Astrocyte of the hippocampus (primary cell): Measurements from ENCODE around the gene COL27A1.

ENCODE experiments used
- DNase-seq: peaks from one replicate; pipeline ENCODE4 v3.0.0; 2011; ENCODE audit warnings: low read depth, low spot score

The COL27A1 gene

DNA sequence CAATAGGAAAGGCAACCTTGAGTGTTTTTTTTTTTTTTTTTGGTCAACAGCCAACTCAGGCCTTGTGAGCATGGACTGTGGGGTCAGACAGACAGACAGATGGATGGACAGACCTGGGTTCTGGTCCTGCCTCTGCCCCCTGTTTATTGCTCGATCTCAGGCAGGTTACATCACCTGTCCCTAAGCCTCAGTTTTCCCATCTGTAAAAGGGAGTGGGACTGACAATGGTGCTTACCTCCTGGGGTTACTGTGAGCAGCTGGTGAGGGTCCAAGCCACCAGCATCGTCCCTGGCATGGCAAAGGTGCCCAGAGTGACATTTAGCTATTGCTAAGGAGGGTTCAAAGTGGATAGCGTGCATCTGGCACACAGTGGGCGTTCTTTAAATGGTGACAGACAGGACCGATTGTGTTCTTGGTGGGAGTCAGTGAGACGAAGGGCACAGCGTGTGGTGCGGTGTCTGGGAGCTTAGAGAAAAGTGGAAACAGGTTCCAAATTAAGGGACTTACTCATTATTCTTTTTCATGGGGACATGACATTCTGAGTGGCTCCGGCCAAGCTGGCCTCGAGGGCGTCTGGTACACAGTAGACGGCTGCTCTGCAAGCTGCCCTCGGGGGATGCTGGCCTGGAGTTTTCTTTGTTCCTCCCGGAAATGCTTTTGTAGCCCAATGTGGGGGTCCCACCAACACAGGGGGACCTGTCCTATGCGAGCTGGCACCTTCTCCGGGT is 72.1 kb downstream of the COL27A1 start:
- DNase-seq: no peak

DNA sequence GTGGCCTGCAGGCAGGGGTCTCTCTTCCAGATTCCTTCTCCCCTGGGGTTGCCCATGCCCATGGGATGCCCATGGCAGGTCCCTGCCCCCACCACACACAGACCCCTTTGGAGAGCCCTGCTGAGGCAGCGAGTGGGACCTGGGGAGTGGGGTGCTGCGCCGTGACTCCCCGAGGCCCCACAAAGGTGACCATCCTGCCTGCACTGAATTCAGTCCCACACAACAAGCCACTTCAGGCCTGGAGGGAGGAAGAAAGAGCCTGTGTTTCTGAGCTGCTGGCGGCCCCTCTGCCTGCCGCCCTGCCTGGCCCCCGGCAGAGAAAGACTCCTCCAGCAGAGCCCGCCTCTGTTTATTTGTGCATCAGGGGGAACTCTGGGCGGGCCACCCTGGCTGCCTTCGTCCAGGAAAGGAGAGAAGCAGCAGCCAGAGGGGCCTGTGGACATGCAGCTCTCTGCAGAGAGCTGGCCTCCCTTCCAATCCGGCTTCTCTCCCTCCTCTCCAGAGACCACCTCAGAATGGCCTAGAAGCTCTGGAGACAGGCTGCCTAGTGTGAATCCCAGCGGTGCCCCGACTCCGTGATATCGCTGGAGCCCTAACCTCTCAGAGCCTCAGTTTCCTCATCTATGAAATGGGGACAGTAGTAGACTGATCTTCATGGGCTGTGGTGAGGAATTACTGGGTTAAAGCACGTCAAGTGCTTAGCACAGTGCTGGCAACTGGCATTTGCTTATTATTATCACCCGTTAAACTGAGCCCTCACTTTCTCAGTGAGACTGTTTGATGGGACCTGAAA is 72.9 kb downstream of the COL27A1 start:
- no peak for DNase-seq

DNA sequence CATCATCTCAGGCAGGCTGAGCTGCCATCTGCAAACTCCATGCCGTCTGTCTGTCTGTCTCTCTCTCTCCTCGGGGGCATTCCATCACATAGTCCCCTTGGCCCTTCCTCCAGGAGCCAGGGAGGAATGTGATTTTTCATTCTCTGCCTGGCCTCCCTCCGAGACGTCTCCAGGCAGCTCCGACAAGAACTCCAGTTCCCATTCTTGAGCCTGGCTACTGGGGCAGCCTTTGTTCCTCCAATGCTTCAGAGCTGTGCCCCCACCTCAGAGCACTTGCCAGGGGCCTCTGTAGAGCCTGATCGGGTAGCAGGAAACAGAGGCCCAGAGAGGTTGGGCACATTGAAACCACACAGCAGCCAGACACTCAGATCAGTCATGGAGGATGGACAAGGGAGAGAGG is 74.0 kb downstream of the COL27A1 start:
- peak; percentile 52 for DNase-seq

DNA sequence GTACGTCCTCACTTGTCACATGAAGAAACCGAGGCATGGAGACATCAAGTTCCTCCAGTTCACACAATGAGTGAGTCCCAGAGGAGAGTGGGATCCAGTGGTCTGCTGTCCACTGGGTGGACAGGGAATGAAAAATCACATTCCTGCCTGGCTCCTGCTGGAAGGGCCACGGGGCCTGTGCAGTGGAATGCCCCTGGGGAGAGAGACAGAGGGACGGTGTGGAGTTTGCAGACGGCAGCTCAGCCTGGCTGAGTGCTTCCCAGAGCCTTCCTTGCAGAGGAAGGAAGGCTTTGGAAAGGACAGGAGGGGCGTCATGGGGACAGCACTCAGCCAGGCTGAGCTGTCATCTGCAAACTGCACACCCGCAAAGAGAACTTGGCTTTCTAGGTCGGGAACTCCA is 74.7 kb downstream of the COL27A1 start:
- no peak for DNase-seq

DNA sequence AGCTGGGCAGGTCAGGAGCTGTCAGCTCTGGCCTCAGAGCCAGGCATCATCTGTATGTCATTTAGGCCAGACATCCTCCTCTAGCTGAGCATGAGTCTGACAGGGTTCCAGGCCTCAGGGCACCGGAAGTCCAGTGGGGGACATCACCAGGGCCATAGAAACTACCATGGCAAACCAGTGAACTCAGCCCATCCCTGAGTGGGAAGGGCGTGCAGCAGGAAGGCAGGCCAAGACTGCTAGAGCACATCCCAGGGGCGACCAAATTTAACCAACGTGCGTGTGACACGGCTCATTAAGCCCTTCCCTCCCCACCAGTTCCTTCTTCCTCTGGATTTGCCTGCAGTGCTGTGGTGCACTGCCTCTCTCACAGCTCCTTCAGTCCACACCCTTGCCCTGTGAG is 75.9 kb downstream of the COL27A1 start:
- no peak for DNase-seq

DNA sequence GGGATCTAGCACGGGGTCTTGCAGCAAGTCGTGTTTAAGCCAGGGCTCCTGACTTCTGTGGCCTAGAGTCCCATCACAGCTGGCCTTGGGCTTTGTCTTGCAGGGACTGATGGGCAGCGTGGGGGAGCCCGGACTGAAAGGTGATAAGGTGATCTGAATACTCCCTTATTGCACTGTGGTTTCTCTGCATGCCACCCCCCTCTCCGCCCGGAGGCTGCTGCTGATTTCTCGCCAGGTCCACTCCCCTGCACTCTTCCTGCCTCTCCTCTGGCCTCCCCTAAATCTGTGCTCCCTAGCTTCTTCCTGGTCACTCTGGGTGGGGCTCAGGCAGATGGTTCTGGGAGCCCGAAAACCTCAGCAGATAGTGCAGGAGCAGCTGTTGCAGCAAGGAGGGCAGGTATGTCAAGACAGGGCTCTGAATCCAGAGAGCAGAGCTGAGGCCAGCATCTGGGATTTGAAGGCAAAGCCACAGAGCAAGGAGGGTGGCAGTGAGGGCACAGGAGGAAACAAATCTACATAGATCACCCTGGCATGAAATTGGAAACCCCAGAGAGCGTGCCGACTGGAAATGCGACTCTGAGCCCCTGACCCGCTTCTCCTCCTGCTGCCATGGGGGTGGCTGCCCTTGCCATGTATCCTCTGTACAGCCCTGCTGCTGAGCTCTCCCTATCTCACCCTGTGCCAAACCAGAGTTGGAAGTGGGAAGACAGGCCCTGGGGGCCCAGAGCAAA is 76.5 kb downstream of the COL27A1 start:
- DNase-seq: no peak

DNA sequence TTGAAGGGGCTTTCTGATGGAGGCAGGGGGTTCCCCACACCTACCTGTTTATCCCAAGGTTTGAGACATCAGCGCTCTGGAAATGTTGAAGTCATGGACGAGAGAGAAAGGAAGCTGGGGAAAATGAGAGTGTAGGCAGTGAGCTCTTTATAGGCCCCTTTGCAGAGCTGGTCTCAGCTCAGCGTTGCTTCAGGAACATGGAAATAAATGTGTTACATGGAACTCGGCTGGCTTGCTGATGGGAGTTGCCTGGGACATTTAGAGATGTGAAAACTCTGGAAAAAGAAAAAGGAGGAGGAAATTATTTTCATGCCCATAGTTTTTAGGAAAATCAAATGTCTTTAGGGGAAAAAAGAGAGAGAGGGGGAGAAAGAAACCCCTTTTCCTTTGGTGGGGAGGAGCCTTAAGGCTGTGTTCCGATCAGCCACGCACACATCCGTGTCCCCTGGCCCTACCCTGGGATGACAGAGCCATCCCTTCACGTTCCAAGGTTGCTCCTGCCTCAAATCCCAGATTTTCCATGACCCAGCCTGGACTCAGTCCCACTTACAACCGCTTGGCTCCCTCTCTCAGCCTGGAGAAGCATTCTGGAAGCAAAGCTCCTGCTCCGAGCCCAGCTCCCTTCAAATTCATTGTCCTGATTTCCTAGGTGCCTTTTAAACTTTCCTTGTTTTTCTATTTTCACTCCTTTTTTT is 78.3 kb downstream of the COL27A1 start:
- no peak for DNase-seq

DNA sequence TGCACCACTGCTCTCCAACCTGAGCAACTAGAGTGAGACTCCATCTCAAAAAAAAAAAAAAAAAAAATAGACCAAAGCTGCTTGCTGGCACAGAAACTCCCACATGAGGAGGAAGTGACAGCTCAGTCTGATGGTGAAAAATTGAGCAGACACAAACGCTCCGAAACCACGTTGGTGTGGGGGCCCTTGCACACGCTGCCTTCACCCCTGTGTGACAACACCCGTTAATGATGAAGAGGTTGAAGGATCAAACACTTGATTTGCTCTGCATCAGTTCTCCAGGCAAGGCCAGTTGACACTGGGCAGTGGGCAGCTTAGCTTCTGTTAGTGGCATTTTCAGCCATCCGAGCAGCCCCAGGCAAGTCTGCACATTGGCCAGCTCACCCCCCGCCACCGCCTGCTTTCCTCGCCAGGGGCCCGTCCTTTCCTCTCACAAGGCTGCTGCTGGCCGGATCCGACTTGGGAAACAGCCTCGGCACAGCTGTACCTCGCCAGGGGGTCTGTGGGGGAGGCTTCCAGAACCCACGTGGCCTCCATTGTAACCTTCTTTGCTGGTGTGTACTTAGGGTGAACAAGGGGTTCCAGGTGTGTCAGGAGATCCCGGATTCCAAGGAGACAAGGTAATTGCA is 79.8 kb downstream of the COL27A1 start:
- no peak for DNase-seq

DNA sequence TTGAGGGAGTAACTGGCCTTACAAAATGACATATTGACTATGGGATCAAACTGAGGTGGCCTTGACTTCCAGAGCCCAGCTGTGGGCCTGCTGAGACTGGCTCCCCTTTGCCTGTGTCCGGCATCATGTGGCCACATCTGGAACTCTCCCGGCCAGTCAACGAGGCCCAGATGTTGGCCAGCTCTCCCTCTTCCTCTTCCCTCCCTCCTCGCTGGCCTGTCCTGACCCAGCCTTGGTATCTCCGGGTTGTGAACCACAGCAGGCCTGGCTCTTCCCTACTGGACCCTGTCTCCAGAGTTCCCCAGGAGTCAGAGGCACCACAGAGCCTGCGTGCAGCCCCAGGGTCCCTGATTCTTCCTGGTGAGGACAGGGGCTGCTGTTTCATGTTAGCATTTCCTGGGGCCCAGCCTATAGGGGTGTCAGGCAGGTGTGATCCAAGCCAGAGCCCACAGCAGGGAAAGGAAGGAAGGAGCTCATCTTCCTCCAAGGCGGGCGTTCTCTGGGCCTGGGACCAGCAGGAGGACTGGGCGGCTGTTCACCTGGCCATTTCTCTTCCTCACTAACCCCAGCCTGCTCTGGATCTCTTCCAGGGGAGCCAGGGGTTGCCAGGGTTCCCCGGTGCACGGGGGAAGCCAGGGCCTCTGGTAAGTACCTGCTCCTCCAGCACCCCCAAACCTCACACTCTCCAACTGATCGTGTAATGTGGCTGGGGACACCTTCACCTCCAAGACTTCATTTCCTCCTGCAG is 81.2 kb downstream of the COL27A1 start:
- no peak for DNase-seq

DNA sequence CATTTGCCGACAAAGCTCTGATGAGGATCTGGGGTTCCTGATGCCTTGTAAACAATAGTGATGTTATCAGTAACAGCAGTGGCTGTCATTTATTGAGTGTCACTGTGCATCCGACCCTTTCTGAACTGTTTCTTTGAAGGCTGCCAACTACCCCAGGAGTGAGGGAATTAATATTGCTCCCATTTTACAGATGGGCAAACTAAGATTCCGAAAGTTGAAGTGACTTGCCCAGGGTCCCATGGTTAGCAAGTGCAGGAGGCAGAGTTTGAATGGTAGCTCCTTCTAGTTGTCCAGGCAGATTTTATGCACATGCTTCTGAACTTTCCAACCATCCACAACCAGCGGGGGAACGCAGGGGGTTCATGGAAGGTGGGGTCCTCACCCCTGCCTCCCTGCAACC is 81.9 kb downstream of the COL27A1 start:
- DNase-seq: no peak

DNA sequence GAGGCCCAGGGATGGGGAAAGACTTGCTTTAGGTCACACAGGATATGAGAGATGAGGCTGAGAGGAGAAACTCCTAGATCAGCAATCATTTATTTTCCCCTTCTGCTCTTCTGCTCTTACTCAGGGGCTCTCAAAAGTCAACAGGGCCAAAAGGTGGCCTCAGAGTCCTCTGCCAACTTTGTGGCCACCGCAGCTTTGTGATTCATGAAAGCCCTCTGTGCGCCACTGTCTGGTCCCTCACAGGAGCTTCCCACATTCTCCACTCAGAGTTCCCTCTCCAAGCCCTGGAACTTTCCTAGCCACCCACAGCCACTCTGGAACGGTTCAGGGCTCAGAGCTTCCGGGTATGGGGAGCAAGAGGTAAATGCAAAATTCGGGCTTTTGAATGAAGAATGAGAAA is 82.4 kb downstream of the COL27A1 start:
- DNase-seq: no peak

DNA sequence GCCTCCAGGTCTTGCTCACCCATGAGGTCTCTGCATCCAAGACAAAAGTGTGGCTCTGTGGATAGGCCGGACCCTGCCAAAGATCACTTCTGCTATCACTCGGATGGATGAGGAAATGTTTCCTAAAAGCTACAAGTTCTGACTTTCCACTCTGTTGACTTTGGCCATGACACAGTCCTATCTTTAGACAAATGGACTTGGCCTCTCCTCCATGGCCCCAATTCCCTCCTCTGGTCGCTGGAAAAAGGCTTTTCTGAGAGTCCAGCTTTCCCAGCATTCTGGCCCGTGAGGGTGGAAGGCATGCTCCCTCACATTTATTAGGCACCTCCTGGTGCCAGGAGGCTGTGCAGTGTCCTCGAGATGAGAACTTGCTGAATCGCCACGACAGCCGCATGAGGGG is 83.1 kb downstream of the COL27A1 start:
- no peak for DNase-seq

DNA sequence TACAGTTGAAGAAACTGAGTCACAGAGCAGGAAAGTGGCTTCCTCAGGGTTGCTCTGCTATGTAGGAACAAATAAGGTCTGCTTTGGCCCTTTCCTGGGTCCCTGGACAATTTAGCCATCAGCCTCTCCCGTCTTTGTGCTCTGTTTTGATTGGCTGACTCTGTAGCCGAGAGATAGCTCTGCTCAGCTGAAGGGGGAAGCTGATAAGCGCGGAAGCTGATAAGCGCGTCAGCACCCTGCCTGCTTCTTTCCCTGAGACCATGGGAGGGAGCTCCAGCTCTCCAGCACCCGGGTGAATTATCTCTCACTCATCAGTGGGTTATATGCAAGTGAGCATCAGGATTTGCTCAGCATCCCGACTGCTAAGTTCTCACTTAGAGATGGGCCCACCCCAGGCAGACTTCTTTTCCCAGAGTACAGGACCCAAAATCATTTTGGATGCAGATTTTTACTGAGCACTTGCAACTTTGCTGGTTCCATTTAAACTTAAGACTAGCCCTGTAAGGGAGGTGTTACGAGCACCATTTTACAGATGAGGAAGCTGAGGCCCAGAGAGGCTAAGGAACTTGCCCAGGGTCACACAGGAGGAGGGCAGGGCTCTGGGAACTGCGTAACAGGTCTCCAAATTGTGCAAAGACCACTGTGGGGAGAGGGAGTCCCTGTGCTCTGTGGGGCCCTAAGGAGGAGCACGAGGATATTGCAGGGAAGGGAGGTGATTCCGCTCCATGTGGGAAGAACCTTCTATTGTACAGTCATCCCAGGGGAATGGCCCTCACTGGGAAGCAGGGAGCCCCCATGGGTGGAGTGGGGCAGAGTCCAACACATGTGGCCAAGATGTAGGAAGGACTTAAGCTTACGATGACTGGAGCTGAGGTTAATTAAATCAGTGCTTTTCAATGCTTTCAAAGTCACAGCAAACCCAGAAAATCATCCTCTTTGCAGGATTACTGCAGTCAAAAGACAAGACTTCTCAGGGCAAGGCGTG is 83.8 kb downstream of the COL27A1 start:
- DNase-seq: peak; percentile 47

DNA sequence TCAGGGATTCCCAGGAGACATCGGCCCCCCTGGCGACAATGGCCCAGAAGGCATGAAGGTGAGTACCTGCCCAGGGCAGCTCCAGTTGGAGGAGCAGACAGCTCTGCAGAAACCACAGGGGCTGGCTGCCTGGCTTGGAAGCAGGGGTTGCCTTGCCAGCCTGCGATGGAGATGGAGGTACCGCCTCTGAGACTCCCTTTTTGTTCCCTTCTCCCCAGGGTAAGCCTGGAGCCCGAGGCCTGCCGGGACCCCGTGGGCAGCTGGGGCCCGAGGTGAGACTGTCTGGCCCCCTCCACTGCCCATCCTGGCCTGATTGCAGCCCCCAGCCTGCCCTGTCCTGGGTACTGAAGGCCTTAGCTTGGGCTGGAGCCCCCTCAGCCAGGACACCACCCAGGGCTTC is 84.9 kb downstream of the COL27A1 start:
- DNase-seq: no peak

DNA sequence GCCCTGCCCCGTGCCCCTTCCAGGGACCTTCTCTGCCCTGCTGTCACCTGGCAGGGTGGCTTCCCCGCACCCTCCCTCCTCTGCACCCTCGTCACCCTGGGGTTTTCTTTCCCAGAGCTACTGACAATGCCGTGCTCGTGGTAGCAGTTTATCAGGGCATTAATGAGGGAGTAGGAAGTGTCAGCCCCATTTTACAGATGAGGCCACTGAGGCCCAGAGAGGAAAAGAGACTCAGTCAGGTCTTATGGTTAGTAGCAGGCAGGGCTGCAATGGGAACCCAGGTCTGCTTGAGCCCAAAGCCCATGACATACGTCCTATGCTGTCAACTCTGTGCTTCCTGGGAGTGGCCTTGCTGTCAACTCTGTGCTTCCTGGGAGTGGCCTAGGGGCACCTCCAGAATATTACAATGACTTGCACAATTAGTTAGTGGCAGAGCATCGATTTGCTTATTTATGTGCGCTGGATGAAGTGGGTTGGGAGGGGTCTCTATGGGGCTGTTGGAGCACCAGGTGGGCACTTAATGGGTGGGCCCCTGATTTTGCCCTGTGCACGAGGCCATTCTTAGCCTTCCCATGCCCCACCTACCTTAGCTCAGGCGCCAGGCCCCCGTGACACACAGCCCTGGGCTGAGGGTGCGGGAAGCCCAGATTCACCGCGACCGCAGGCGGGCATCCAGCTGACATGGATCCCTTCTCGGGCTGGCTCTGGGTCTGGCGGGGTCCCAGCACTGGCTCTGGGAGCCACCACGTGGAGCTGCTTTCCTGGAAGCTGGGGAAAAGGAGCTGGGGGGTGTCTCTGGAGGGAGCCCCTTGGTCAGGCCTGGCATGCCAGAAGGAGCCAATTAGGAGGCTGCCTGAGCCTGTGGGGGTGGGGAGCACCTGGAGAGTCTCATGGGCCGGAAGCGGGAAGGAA is 85.6 kb downstream of the COL27A1 start:
- DNase-seq: no peak

DNA sequence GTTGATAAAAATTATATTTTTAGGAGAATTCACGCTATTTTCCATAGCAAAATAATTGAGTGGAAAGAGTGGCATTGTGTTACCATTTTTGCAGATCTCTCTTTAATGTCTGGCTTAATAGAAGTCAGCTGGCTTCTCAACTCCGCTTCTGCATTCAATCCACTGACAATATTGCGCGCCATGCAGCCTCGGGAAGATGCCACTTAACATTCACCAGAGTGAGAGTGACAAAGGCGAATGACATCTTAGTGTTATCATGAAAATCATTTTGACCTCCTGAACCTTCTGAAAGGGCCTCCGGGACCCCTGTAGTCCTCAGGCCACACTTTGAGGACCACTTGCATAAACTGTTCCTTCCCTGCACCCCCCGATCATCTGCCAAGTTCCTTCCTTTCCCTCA is 87.5 kb downstream of the COL27A1 start:
- no peak for DNase-seq

DNA sequence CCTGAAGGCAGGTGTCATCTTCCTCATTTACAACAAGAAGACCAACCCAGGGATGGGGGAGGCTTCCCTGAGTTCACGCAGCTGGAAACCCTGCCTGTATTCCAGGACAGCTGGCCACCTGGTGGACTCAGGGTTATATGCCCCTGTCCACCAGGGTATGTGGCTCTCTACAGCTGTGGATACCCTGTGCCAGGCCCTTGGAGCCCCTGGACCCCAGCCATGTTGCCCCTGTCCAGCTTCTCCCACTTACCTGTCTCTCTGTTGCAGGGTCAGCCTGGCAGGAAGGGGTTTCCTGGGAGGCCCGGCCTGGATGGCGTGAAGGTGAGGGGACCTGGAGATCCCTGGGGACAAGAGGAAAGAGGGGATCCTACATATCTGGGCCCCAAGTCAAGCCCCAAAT is 87.9 kb downstream of the COL27A1 start:
- no peak for DNase-seq

DNA sequence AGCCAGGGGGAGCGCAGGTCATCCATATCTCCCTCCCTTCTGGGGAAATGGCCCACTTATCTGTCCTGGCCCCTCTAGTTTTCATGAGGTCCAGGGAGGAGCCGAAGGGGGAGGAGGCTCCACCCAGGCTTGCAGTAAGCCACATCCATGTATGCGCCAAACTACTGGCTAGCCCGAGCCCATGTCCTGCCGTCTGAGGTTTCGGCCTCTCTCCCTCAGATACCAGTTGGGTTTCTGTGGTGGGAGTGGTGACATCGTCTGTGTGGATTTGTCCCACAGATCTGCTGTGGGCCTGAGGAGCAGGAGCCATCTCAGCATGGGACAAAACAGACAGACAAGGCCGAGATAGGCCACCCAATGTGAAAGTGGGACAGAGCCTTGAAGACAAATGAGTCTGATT is 89.2 kb downstream of the COL27A1 start:
- no peak for DNase-seq

DNA sequence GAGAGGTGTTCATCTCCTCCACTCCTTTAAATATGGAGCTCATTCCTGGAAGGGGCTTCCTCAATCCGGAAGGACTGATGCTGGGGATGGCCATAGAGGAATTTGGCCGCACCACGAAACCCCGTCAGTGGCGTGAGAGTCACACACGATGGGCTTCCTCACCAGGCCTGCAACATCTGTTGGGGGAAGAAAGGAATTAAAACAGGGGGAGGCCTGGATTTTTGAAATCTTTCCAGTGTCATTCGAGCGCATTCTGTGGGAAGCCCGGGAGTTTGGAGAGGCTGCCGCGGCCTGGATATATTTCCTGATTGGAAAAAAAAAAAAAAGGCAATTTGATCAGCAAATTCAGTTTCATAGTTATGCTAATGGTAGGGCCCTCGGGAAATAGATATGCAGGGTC is 91.2 kb downstream of the COL27A1 start:
- DNase-seq: no peak
